ENCODE results near the gene SLC6A19.

Gene SLC6A19

DNA sequence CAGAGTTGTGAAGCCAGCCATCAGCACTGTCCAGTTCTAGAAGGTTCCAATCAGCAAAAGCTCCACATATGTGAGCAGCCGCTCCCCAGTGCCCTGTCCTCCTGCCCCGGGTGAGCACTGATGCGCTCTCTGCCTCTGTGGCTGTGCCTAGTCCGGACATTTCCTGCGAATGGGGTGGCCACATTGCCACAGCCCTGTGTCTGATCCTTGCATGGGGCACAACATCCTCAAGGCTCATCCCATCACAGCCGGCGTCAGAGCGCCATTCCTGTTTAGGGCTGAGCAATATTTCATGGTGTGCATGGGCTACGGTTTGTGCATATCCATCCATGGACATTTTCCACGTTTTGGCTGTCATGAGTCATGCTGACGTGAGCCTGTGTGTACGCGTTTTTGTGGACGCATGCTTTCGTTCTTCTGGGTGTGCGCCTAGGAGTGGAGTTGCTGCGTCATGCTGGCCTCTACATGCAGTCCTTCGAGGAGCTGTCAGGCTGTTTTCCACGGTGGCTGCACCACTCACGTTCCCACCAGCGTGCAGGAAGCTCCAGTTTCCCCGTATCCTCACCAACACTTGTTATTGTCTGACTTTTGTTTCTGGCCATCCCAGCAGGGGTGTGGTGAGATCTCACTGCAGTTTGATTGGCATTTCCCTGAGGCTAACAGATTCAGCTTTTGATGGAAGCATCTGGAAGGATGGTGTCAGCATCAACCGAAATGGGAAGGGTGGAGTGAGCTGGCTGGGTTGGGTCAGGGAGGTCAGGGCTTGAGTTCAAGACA is 14.1 kb downstream of the SLC6A19 start:
- DNase-seq (ENCODE audit: low read depth), result no peak
- TF ChIP-seq, protein P1, sequence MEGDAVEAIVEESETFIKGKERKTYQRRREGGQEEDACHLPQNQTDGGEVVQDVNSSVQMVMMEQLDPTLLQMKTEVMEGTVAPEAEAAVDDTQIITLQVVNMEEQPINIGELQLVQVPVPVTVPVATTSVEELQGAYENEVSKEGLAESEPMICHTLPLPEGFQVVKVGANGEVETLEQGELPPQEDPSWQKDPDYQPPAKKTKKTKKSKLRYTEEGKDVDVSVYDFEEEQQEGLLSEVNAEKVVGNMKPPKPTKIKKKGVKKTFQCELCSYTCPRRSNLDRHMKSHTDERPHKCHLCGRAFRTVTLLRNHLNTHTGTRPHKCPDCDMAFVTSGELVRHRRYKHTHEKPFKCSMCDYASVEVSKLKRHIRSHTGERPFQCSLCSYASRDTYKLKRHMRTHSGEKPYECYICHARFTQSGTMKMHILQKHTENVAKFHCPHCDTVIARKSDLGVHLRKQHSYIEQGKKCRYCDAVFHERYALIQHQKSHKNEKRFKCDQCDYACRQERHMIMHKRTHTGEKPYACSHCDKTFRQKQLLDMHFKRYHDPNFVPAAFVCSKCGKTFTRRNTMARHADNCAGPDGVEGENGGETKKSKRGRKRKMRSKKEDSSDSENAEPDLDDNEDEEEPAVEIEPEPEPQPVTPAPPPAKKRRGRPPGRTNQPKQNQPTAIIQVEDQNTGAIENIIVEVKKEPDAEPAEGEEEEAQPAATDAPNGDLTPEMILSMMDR (IDR thresholded peaks at IDR 0.05; ENCODE audit: low read depth, low read length, missing control alignments), result no peak
- in situ Hi-C loops (cut with HindIII; ENCODE audit: low sequenced_read_pairs), result no loop called here
- H3K4me3 ChIP-seq (ENCODE audit: low read depth, low read length), result no peak overlapping the region

DNA sequence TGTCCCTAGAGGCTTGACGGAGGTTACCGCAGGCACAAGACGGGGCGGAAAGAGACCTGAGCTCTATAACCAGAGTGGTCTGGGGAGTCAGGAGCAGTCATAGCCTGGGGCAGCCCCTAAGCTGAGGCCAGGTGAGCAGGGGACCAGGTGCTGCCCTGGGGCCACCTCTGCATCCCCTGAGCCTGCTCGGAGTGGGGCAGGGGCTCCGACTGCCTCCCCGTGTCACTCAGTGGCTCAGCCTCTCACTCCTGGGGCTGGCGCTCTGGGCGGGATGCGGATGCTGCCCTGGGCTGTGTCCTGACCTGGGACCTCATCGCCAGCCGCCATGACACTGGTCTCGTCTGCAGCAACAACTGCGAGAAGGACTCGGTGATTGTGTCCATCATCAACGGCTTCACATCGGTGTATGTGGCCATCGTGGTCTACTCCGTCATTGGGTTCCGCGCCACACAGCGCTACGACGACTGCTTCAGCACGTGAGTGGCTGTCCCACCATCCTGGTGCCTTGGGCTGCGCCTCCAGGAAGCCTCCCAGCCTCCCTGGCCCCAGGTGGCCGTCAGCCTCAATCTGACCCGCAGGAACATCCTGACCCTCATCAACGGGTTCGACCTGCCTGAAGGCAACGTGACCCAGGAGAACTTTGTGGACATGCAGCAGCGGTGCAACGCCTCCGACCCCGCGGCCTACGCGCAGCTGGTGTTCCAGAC is 15.0 kb downstream of the SLC6A19 start:
- in situ Hi-C loops (cut with HindIII; ENCODE audit: low sequenced_read_pairs), result no loop called here
- DNase-seq (ENCODE audit: low read depth), result no peak
- no peak overlapping the region for H3K4me3 ChIP-seq (ENCODE audit: low read depth, low read length)
- TF ChIP-seq, protein P1 (IDR thresholded peaks at IDR 0.05; ENCODE audit: low read depth, low read length, missing control alignments), result no peak

DNA sequence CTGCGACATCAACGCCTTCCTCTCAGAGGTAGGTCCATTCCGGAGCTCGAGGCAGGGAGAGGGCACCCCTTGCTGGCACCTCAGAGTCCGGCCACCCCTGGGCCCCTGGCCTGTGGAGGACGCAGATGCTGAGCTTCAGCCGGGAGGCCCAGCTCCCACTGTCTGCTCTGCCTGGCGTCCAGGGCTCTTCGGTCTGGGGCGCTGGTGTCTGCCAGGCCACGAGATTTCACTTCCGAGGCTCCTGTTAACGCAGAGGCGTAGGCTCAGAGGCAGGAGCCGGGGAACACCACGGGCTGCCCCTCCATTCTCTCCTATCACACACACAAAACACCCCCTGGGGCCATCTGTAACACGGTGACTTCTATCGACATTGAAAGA is 15.5 kb downstream of the SLC6A19 start:
- no peak for DNase-seq (ENCODE audit: low read depth)
- in situ Hi-C loops (cut with HindIII; ENCODE audit: low sequenced_read_pairs), result no loop called here
- TF ChIP-seq, protein P1 (IDR thresholded peaks at IDR 0.05; ENCODE audit: low read depth, low read length, missing control alignments), result no peak
- H3K4me3 ChIP-seq (ENCODE audit: low read depth, low read length), result no peak overlapping the region

DNA sequence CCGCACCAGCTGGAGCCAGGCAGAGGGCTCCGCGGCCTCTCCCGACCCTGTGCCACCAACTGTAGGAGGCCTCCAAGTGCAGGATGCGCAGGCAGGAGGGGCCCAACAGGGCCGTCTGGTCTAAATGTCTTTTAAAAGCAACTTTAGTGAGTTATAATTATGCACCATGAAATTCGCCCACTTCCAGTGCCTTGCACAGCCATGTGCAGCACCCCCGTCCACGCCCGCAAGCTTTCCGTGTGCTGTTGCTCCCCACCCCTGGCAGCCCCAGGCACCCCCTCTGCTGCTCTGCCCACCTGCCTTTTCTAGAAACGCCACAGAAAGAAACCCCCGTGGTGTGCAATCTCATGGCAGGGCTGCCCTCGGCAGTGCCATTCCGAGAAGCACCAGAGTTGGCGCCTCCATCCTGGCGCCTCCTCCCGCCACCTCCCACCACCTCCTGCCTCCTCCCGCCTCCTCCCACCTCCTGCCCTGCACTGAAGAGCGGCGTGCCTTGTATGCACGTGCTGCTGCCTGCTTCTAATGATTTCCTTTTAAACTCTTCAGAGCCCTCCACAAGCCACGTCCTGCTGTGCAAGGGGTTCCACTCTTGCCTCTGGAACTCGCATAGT is 16.3 kb downstream of the SLC6A19 start:
- in situ Hi-C loops (cut with HindIII; ENCODE audit: low sequenced_read_pairs), result no loop called here
- no peak overlapping the region for H3K4me3 ChIP-seq (ENCODE audit: low read depth, low read length)
- DNase-seq (ENCODE audit: low read depth), result no peak
- TF ChIP-seq, protein P1 (IDR thresholded peaks at IDR 0.05; ENCODE audit: low read depth, low read length, missing control alignments), result no peak

DNA sequence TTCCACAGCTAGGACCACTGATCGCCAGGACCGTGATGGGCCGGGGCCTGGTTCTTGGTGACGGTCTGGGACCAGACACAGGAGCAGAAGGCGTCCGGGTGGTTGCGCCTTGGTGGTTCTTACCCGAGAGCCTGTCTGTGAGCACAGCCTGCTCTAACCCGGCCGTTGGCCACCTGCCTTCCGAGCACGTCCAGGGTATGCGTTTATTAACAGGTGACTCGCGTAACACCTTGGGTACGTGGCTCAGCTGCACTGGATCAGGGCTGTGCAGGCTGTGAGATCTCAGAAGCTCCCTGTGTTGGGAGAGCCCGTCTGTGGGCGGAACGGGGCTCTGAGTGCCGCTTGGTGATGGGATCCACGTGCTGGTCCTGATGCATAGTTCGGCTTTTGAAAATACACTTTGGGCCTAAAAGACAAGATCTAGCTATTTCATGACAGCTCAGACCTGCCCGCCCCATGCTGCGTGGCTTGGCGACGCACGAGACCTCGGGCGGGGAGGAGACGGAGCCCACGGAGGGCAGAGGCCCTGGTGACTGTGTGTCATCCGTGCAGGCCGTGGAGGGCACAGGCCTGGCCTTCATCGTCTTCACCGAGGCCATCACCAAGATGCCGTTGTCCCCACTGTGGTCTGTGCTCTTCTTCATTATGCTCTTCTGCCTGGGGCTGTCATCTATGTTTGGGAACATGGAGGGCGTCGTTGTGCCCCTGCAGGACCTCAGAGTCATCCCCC is 17.1 kb downstream of the SLC6A19 start:
- no peak overlapping the region for H3K4me3 ChIP-seq (ENCODE audit: low read depth, low read length)
- no peak for DNase-seq (ENCODE audit: low read depth)
- TF ChIP-seq, protein P1 (IDR thresholded peaks at IDR 0.05; ENCODE audit: low read depth, low read length, missing control alignments), result no peak
- in situ Hi-C loops (cut with HindIII; ENCODE audit: low sequenced_read_pairs), result no loop called here

DNA sequence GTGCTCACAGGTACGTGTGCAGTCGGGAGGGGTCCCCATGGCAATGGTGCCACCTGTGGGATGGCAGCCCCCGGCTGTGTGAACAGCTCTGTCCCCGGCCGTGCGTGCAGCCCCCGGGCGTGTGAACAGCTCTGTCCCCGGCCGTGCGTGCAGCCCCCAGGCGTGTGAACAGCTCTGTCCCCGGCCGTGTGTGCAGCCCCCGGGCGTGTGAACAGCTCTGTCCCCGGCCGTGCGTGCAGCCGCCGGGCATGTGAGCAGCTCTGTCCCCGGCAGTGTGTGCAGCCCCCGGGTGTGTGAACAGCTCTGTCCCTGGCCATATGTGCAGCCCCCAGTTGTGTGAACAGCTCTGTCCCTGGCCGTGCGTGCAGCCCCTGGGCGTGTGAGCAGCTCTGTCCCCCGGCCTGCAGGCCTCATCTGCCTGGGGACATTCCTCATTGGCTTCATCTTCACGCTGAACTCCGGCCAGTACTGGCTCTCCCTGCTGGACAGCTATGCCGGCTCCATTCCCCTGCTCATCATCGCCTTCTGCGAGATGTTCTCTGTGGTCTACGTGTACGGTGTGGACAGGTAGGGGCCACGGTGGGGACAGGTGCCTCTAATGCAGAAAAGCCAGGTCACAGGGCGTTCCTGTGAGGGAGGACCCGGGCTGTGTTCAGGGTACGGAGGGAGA is 17.8 kb downstream of the SLC6A19 start:
- H3K4me3 ChIP-seq (ENCODE audit: low read depth, low read length), result no peak overlapping the region
- DNase-seq (ENCODE audit: low read depth), result no peak
- in situ Hi-C loops (cut with HindIII; ENCODE audit: low sequenced_read_pairs), result no loop called here
- TF ChIP-seq, protein P1 (IDR thresholded peaks at IDR 0.05; ENCODE audit: low read depth, low read length, missing control alignments), result no peak

Measured in astrocyte of the cerebellum (primary cell).